Thoracic aorta (tissue), 2 donors: ENCODE data around the gene NPAS4. TPM values are rescaled to one million over a fixed set of nuclear protein-coding genes. Genes with fewer than 3 reads are reported as not detected.

Experiments used
- ATAC-seq: fragments of 150-250 bp; one replicate; pipeline ENCODE4 v1.8.0; 2017; ENCODE audit warnings: low read depth; ENCODE audit not compliant: insufficient number of reproducible peaks, low FRiP score
- DNase-seq: peaks from one replicate; pipeline ENCODE4 v3.0.0-alpha.2; 2020; ENCODE audit warnings: low spot score
- H3K27ac ChIP-seq, 2 donors: fragments of 200-600 bp; sonication (generic); 1 replicate in 1 of 2; 2 replicates in 1 of 2; pipeline ENCODE4 v1.5.1; 2016; ENCODE audit warnings: mild to moderate bottlenecking in 2 of 2, moderate library complexity in 2 of 2
- H3K27me3 ChIP-seq: fragments of 200-600 bp; sonication (generic); replicated peaks from 2 replicates; pipeline ENCODE4 v1.6.0; 2016; ENCODE audit warnings: mild to moderate bottlenecking; ENCODE audit not compliant: insufficient read depth
- H3K36me3 ChIP-seq: fragments of 200-600 bp; sonication (generic); one replicate; pipeline ENCODE4 v1.5.1; 2016
- H3K4me1 ChIP-seq, 2 donors: fragments of 200-600 bp; sonication (generic); 1 replicate in 1 of 2; 2 replicates in 1 of 2; pipeline versions ENCODE4 v1.5.1 to v1.6.0; 2016; ENCODE audit warnings: low read depth in 2 of 2, mild to moderate bottlenecking in 1 of 2; ENCODE audit not compliant: control insufficient read depth in 1 of 2
- H3K4me3 ChIP-seq: fragments of 200-600 bp; sonication (generic); 2 replicates; pipeline ENCODE4 v1.5.1; 2016; ENCODE audit warnings: mild to moderate bottlenecking
- H3K9me3 ChIP-seq: fragments of 200-600 bp; sonication (generic); 2 replicates; pipeline ENCODE4 v1.5.1; 2016
- total RNA-seq, 2 donors: library from RNA; depleted of rRNA; stranded (reverse); fragments of >200 nt; gene quantifications; one replicate each; pipeline versions ENCODE4 v1.1.0 to v1.2.3, GENCODE V29; 2016
- TF ChIP-seq, protein P1 (sequence below): fragments of 200-600 bp; sonication (generic); IDR thresholded peaks from one replicate; pipeline ENCODE4 v1.5.1; 2019; ENCODE audit warnings: antibody characterized with exemption

The NPAS4 gene
- total RNA-seq, 2 donors from 2014 or later, result 4.2 to 6.6 TPM

DNA sequence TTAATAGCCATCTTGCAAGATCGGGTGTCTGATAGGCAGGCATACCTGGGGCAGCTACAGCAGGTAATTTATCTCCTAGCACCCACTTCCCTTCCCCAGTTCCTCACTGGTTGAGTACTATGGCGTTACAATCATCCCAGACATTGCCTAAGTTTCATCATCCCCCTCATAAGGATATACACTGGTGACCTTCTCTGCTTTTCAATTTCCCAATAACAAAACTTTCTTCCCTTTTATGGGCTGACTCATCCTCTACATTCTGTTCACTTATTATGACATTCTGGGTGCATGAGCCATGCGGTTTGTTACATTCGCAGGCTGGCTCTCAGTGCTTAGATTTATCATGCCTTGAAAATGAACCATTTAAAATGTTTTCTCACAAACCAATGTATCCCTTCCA, 22.8 kb downstream of the NPAS4 start:
- no peak overlapping the region for H3K4me3 ChIP-seq
- TF ChIP-seq, protein P1, sequence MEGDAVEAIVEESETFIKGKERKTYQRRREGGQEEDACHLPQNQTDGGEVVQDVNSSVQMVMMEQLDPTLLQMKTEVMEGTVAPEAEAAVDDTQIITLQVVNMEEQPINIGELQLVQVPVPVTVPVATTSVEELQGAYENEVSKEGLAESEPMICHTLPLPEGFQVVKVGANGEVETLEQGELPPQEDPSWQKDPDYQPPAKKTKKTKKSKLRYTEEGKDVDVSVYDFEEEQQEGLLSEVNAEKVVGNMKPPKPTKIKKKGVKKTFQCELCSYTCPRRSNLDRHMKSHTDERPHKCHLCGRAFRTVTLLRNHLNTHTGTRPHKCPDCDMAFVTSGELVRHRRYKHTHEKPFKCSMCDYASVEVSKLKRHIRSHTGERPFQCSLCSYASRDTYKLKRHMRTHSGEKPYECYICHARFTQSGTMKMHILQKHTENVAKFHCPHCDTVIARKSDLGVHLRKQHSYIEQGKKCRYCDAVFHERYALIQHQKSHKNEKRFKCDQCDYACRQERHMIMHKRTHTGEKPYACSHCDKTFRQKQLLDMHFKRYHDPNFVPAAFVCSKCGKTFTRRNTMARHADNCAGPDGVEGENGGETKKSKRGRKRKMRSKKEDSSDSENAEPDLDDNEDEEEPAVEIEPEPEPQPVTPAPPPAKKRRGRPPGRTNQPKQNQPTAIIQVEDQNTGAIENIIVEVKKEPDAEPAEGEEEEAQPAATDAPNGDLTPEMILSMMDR, result no peak
- ATAC-seq (no peak), DNase-seq (no peak)
- no peak overlapping the region for H3K27ac ChIP-seq
- H3K4me1 ChIP-seq, result no peaks in the 10 kb centered on the region
- no peaks in the 10 kb centered on the region for H3K36me3 ChIP-seq
- H3K9me3 ChIP-seq, result no peaks in the 10 kb centered on the region
- no peaks in the 10 kb centered on the region for H3K27me3 ChIP-seq

DNA sequence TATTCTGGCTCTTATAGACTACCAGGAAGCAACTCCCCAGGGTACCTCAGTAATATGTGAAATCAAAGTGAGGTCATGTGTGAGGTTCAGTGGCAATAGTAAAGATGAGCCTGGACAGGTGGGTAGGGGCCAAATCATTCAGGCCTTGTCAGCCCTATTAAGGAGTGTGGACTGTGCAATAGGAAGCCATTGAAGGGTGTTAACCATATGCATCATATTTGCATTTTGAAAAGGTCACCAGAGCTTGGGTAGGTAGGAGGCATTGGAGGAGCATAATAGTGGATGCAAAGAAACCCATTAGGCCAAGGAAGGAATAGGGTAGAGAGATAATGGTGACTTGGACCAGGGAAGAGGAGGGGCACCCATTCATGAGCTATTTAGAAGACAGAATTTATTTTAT, 26.2 kb downstream of the NPAS4 start:
- Histone ChIP-seq H3K36me3 (no peaks in the 10 kb centered on the region), H3K4me3 (no peak overlapping the region), H3K27ac (no peak overlapping the region), H3K9me3 (no peaks in the 10 kb centered on the region), H3K27me3 (no peaks in the 10 kb centered on the region), H3K4me1 (no peaks in the 10 kb centered on the region)
- DNase-seq (no peak), ATAC-seq (no peak)
- TF ChIP-seq, protein P1, result no peak

DNA sequence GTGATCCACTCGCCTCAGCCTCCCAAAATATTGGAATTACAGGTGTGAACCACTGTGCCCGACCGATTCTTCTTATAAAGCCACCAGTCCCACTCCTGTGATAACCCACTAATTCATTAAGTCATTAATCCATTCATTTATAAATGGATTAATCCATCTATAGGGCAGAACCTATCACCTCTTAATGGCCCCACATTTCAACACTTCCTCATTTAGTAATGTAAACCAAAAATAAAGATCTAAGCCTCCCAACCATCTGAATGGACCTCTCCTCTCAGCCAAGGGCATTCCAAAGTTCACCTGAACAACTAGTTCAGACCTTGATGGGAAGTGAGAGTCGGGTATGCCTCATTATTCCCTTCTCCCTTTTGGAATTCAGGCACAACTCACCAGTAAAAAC, 27.7 kb downstream of the NPAS4 start:
- Histone ChIP-seq H3K27ac (no peak overlapping the region), H3K4me3 (no peak overlapping the region), H3K9me3 (no peaks in the 10 kb centered on the region), H3K27me3 (no peaks in the 10 kb centered on the region), H3K36me3 (no peaks in the 10 kb centered on the region), H3K4me1 (no peaks in the 10 kb centered on the region)
- ATAC-seq (no peak), DNase-seq (no peak)
- TF ChIP-seq, protein P1, result no peak

DNA sequence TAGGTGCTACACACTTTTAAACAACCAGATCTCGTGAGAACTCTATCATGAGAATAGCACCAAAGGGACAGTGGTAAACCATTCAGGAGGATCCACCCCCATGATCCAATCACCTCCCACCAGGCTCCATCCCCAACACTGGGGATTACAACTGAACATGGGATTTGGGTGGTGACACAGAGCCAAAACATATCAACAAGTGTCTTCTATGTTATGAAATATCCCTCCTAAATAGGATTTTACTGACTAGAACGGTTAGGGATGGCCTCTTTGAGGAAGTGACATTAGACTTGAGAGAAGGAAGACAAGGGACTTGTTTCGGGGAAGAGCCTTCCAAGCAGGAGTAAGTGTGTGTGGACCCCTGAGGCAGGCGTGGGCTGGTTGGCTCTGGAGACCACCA, 29.7 kb downstream of the NPAS4 start:
- H3K36me3 ChIP-seq, result no peaks in the 10 kb centered on the region
- no peaks in the 10 kb centered on the region for H3K9me3 ChIP-seq
- no peaks in the 10 kb centered on the region for H3K4me1 ChIP-seq

DNA sequence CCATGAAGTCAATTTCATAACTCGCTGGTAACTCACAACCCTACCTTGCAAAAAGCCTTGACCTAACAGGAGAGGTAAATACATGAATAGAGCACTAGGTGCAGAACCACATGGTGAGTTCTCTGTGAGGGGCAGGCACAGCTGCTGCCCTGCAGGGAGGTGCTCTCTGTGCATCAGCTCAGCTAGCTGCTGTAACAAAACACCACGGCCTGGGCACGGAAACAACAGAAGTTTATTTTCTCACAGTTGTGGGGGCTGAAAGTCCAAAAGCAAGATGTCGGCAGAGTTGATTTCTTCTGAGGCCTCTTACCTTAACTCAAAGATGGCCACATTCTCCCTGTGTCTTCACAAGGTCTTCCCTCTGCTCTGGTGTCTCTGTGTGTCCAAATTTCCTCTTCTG, 30.8 kb downstream of the NPAS4 start:
- ATAC-seq (no peak), DNase-seq (no peak)
- H3K27ac ChIP-seq, result no peak overlapping the region
- no peaks in the 10 kb centered on the region for H3K9me3 ChIP-seq
- no peaks in the 10 kb centered on the region for H3K4me1 ChIP-seq
- no peak overlapping the region for H3K4me3 ChIP-seq
- no peaks in the 10 kb centered on the region for H3K36me3 ChIP-seq
- TF ChIP-seq, protein P1, result no peak
- no peaks in the 10 kb centered on the region for H3K27me3 ChIP-seq

More for the DNA sequence above, 29.7 kb downstream of the NPAS4 start:
- no peak for DNase-seq
- Histone ChIP-seq H3K4me3 (no peak overlapping the region), H3K27me3 (no peaks in the 10 kb centered on the region), H3K27ac (no peak overlapping the region)
- no peak for ATAC-seq
- TF ChIP-seq, protein P1, result no peak
